ENCODE measurements around the gene GSE1. TPM values are rescaled to one million over a fixed set of nuclear protein-coding genes. Genes with fewer than 3 reads are reported as not detected.

Gene GSE1
- polyA plus RNA-seq, 1 donor (not counting 4 experiments of a cell fraction or from before 2014, with no cell fraction given): 5.0 TPM

GRCh38 chr16:85567101-85567866 lies 45.8 kb upstream of the GSE1 start:
- H3K79me2 ChIP-seq (ENCODE audit: control insufficient read depth, insufficient read depth, low read length): peaks cover 3% of the 10 kb centered on the region
- no peaks in the 10 kb centered on the region for H3K9me3 ChIP-seq (ENCODE audit: control insufficient read depth, low read depth, low read length)
- H3K9me1 ChIP-seq (ENCODE audit: control insufficient read depth, extremely low read depth, insufficient read depth, low read length): no peaks in the 10 kb centered on the region
- H2AFZ ChIP-seq (ENCODE audit: control insufficient read depth, low read length): no peak overlapping the region
- TF ChIP-seq CTCF (optimal IDR thresholded peaks at IDR 0.05 in 1 of 3, IDR thresholded peaks at IDR 0.05 in 1 of 3, conservative IDR thresholded peaks at IDR 0.05 in 1 of 3; ENCODE audit: extremely low read depth in 1 of 3, insufficient read depth in 2 of 3, low read length in 3 of 3): no peak
- no peak for TF ChIP-seq EZH2 (IDR thresholded peaks at IDR 0.05; ENCODE audit: low read length)
- no peaks in the 10 kb centered on the region for H3K36me3 ChIP-seq (ENCODE audit: control insufficient read depth in 2 of 2, extremely low read depth in 1 of 2, insufficient read depth in 2 of 2, low read length in 2 of 2)
- H3K27ac ChIP-seq (ENCODE audit: control insufficient read depth, insufficient read depth, low read length): no peak overlapping the region
- peaks cover 3% of the 10 kb centered on the region for H4K20me1 ChIP-seq (ENCODE audit: control insufficient read depth, extremely low read depth, insufficient read depth, low read length)
- H3K4me1 ChIP-seq (ENCODE audit: control insufficient read depth, extremely low read depth, insufficient read depth, low read length): no peaks in the 10 kb centered on the region
- no peak overlapping the region for H3K4me3 ChIP-seq (ENCODE audit: control insufficient read depth in 2 of 3, extremely low read depth in 1 of 3, insufficient read depth in 2 of 3, low read depth in 1 of 3, low read length in 3 of 3)
- peaks cover 6% of the 10 kb centered on the region for H3K27me3 ChIP-seq (ENCODE audit: control insufficient read depth, extremely low read depth, insufficient read depth, low read length)
- FAIRE-seq (no peak), DNase-seq (ENCODE audit: low read depth, low spot score) (no peak)
- dilution Hi-C loops (cut with MboI; ENCODE audit: extremely low pct_ligation_motif_present, low sequenced_read_pairs): no loop called here
- no peak overlapping the region for H3K4me2 ChIP-seq (ENCODE audit: control insufficient read depth, extremely low read depth, insufficient read depth, low read depth, low read length)
- no peak overlapping the region for H3K9ac ChIP-seq (ENCODE audit: control insufficient read depth, extremely low read depth, insufficient read depth, low read length)

- Histone ChIP-seq H3K9ac (ENCODE audit: control insufficient read depth, extremely low read depth, insufficient read depth, low read length) (no peak overlapping the region), H3K9me1 (ENCODE audit: control insufficient read depth, extremely low read depth, insufficient read depth, low read length) (no peaks in the 10 kb centered on the region), H3K4me2 (ENCODE audit: control insufficient read depth, extremely low read depth, insufficient read depth, low read depth, low read length) (no peak overlapping the region), H4K20me1 (ENCODE audit: control insufficient read depth, extremely low read depth, insufficient read depth, low read length) (peaks cover 3% of the 10 kb centered on the region), H3K79me2 (ENCODE audit: control insufficient read depth, insufficient read depth, low read length) (peaks cover 3% of the 10 kb centered on the region), H3K4me1 (ENCODE audit: control insufficient read depth, extremely low read depth, insufficient read depth, low read length) (no peaks in the 10 kb centered on the region), H2AFZ (ENCODE audit: control insufficient read depth, low read length) (no peak overlapping the region), H3K9me3 (ENCODE audit: control insufficient read depth, low read depth, low read length) (no peaks in the 10 kb centered on the region), H3K36me3 (ENCODE audit: control insufficient read depth in 2 of 2, extremely low read depth in 1 of 2, insufficient read depth in 2 of 2, low read length in 2 of 2) (no peaks in the 10 kb centered on the region), H3K27ac (ENCODE audit: control insufficient read depth, insufficient read depth, low read length) (no peak overlapping the region), H3K4me3 (ENCODE audit: control insufficient read depth in 2 of 3, extremely low read depth in 1 of 3, insufficient read depth in 2 of 3, low read depth in 1 of 3, low read length in 3 of 3) (no peak overlapping the region), H3K27me3 (ENCODE audit: control insufficient read depth, extremely low read depth, insufficient read depth, low read length) (peaks cover 6% of the 10 kb centered on the region)
- dilution Hi-C loops (cut with MboI; ENCODE audit: extremely low pct_ligation_motif_present, low sequenced_read_pairs): no loop called here
- TF ChIP-seq CTCF (optimal IDR thresholded peaks at IDR 0.05 in 1 of 3, IDR thresholded peaks at IDR 0.05 in 1 of 3, conservative IDR thresholded peaks at IDR 0.05 in 1 of 3; ENCODE audit: extremely low read depth in 1 of 3, insufficient read depth in 2 of 3, low read length in 3 of 3): no peak
- FAIRE-seq (no peak), DNase-seq (ENCODE audit: low read depth, low spot score) (no peak)
These were observed 45.2 kb upstream of the GSE1 start for GRCh38 chr16:85567935-85568334.

All from keratinocyte (primary cell).